GM10266 (cell line): ENCODE results near the gene LMNA.
"Not testable (repeated sequence)": the region's sequence is repeated elsewhere in the genome, so short reads cannot be mapped to it uniquely, and the experiment has no call there.

ENCODE experiments used
- DNase-seq: peaks from one replicate; pipeline ENCODE4 v3.0.0; 2012; ENCODE audit errors: extremely low spot score
- TF ChIP-seq, protein P1 (sequence below): IDR thresholded peaks from 2 replicates; pipeline ENCODE4 v1.5.1; 2012; ENCODE audit warnings: mild to moderate bottlenecking, low read depth; ENCODE audit not compliant: control insufficient read depth, insufficient read depth; ENCODE audit errors: missing control alignments

LMNA gene

DNA sequence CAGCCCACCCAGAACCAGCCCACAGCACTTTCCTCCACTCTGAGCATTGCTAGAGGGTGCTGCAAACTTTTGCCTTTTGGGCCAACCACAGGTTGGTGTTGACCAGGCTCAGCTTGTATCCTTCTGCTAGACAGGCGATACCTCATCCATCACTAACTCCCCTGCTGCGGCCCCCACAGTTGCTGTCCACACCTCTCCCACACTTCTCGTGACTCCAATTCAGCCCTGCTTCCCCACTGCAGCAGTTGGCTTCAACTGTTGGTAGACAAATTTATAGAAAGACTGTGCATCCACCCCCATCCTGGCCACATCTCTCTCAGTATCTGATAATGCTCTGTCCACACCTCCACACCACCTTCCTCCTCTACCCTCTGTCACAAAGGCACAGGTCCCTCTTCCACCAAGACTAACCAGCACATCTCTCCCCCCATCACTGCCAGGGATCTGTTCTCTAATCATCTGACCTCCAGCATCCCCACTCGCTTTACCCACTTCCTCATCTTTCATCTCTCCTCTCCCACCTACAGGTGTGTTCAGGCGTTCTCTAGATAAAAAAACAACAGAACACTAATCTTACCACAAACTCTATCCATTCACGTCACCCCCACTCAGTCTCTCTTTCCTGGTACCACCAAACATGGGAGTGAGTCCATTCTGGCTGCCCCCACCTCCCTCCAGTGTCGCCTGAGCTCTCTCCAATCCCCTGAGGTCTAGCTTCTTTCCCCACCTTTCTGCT, 63.6 kb downstream of the LMNA start:
- TF ChIP-seq, protein P1, sequence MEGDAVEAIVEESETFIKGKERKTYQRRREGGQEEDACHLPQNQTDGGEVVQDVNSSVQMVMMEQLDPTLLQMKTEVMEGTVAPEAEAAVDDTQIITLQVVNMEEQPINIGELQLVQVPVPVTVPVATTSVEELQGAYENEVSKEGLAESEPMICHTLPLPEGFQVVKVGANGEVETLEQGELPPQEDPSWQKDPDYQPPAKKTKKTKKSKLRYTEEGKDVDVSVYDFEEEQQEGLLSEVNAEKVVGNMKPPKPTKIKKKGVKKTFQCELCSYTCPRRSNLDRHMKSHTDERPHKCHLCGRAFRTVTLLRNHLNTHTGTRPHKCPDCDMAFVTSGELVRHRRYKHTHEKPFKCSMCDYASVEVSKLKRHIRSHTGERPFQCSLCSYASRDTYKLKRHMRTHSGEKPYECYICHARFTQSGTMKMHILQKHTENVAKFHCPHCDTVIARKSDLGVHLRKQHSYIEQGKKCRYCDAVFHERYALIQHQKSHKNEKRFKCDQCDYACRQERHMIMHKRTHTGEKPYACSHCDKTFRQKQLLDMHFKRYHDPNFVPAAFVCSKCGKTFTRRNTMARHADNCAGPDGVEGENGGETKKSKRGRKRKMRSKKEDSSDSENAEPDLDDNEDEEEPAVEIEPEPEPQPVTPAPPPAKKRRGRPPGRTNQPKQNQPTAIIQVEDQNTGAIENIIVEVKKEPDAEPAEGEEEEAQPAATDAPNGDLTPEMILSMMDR = no peak
- peak; percentile 4 for DNase-seq

DNA sequence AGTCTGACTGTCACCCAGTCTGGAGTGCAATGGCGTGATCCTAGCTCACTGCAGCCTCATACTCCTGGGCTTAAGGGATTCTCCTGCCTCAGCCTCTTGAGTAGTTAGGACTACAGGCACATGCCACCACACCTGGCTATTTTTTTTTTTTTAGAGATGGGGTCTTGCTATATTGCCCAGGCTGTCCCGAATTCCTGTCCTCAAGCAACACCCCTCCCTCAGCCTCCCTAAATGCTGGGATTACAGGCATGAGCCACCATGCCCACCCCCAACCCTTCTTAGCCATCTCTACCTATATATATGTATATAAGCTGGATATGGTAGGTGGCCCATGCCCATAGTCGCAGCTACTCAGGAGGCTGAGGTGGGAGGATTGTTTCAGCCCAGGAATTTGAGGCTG, 66.0 kb downstream of the LMNA start:
- DNase-seq = no peak
- TF ChIP-seq, protein P1 = no peak

DNA sequence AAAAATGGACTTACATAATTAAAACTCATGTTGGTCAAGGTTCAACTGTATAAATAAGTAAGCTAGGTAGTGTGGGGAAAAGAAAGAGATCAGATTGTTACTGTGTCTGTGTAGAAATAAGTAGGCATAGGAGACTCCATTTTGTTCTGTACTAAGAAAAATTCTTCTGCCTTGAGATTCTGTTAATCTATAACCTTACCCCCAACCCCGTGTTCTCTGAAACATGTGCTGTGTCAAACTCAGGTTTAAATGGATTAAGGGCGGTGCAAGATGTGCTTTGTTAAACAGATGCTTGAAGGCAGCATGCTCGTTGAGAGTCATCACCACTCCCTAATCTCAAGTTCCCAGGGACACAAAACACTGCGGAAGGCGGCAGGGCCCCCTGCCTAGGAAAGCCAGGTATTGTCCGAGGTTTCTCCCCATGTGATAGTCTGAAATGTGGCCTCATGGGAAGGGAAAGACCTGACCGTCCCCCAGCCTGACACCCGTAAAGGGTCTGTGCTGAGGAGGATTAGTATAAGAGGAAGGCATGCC, 66.9 kb downstream of the LMNA start:
- DNase-seq = not testable (repeated sequence)

DNA sequence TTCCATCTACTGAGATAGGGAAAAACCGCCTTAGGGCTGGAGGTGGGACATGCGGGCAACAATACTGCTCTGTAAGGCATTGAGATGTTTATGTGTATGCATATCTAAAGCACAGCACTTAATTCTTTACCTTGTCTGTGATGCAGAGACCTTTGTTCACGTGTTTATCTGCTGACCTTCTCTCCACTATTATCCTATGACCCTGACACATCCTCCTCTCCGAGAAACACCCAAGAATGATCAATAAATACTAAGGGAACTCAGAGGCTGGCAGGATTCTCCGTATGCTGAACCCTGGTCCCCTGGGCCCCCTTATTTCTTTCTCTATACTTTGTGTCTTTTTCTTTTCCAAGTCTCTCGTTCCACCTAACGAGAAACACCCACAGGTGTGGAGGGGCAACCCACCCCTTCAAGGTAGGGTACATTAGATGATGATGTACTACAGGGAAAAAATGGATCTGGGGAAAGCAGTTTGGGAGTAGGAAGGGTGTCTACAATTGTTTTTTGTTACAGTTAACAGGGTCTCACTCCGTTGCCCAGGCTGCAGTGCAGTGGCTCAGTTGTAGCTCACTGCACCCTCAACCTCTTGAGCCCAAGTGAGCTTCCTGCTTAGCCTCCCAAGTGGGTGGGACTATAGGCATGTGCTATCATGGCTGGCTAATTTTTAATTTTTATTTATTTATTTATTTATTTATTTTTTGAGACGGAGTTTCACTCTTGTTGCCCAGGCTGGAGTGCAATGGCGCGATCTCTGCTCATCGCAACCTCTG, 67.7 kb downstream of the LMNA start:
- DNase-seq = not testable (repeated sequence)

DNA sequence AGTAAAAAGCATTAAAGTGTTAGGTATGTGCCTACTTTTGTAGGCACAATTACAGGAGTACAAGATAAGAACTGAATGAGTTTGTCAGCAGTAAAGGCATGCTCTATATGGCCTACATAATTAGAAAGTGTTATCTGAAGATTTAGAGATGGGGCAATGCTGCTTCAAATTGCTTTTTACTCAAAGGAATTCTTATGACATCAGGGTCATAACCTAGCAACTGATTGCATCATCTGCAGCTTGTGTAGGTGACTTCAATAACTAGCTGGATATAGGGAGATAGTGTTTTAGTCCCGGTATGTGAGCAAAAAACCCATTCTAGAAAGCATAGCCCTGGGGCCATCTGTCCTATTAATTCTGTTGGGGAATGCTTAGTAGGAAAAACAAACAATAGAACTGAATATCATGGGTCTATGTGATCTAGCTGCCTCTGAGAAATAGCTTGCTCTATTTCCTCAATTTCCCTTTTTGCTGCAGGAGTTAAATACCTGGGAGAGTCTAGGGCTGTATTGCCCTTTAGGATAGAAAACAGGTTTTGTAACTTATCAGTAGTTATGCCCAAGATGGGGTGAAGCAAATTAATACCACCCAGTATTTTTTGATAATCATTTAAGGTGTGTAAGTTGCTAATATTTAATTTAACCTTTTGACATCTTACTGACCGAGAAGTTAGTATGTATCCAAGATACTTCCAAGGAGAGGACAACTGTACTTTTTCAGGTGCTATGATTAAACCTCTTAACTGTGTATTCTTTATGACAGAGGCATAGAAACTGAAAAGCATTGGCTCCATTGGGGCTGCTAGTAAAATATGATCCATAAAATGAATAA, 72.1 kb downstream of the LMNA start:
- DNase-seq = not testable (repeated sequence)
